HG03139 (cell line): Measurements from ENCODE around the gene PPP4C.
"Not testable (repeated sequence)": the region's sequence is repeated elsewhere in the genome, so short reads cannot be mapped to it uniquely, and the experiment has no call there.

ENCODE experiments used
- ATAC-seq: cut with Tn5 transposase; IDR thresholded peaks from one replicate; pipeline ENCODE4 v1.9.1; 2021; ENCODE audit not compliant: unreplicated experiment

PPP4C gene

DNA sequence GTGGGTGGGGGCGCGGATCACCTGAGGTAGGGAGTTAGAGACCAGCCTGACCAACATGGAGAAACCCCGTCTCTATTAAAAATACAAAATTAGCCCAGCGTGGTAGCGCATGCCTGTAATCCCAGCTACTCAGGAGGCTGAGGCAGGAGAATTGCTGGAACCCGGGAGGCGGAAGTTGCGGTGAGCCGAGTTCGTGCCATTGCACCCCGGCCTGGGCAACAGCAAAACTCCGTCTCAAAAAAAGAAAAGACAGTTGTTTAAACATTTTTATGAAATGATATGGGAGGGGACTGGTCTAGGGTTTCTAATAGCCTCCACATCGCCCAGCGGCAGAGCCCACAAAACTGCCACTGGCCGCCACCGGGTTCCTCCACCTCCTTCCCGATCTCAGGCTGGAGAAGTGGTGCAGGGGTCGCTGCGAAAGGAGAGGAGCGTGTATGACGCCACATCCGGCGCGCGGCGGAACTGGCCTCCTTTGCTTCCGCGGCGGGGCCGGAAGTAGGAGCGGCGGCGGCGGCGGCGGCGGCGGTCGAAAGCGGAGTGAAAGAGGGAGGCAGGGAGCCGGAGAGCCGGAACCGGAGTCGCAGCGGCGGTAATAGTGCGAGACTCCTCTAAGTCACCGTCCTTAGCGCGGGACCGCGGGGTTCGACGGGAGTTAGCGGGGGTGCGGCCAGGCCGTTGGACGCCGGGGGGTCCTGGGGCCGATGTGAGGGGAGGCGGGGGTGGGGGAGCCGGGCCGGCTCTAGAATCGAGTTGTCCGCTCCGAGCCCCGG is at the start of gene PPP4C:
Gene PPP4C, plus strand, starts transcription at position 492 of the 773 bp plus-strand sequence. CDS start 384 bp downstream, outside the sequence.
- peak; percentile 69 for ATAC-seq

GRCh38 chr16:30026449-30026848 is 49.3 kb upstream of the PPP4C start:
- no peak for ATAC-seq

GRCh38 chr16:30027588-30028437 is 48.0 kb upstream of the PPP4C start:
- ATAC-seq, result no peak

- ATAC-seq, result no peak
Observed at GRCh38 chr16:30028438-30029076, 47.2 kb upstream of the PPP4C start.

DNA sequence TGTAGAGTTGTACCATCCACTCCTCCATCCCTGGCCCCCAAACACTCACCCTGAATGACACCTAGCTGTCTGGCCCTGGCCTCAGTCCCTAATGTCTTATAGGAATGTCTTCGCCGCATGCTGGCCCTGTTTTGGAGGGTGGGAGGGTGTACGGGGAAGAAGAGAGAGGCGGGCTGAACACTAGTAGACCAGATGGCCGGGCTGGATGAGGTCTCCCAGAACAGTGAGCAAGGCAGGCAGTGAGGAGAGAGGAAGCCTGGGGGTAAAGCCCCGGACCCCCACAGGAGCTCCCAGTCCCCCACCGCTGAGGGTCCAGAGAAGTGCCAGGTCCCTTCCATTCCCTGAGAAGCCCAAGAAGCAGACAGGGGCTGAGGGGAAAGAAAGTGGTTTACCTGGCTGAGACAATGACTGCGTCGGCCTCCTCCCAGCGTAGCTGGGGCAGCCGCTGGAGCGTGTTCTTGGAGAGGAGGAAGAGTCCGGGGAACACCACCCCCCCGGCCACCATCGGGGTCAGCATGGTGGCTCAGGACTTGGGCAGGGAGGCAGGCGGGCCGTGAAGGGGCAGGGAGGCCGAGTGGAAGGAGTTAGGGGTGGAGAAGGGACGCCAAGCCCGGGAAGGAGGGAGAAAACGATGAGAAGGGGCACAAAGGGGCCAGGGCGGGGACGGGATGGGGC is 45.6 kb upstream of the PPP4C start:
- ATAC-seq, result no peak

GRCh38 chr16:30030841-30031413 is 44.9 kb upstream of the PPP4C start, which contains the start of gene TLCD3B:
Gene TLCD3B (minus strand): TSS chr16:30031271. CDS start chr16:30030527, 744 bp downstream.
- no peak for ATAC-seq

DNA sequence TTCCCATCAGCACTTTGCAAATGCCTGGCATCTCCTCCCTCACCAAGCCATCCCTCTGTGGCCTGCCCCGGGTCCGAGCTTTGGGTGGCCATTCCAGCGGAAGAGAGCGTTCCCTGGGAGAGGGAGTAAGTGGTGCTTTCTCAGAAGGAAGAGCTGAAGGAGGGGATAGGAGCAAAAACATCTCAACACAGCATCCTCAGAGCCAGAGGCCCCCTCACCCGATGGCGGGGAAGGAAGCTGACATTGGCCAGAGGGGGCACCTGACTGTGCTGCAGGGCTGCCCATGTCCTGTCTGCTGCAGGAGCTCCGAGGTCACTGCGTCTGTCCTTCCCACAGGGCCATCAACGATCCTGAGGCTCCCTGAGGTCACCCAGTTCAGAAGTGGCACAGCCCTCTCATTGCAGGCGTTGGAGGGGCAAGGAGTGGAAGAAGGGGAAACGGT is 44.3 kb upstream of the PPP4C start:
- no peak for ATAC-seq

DNA sequence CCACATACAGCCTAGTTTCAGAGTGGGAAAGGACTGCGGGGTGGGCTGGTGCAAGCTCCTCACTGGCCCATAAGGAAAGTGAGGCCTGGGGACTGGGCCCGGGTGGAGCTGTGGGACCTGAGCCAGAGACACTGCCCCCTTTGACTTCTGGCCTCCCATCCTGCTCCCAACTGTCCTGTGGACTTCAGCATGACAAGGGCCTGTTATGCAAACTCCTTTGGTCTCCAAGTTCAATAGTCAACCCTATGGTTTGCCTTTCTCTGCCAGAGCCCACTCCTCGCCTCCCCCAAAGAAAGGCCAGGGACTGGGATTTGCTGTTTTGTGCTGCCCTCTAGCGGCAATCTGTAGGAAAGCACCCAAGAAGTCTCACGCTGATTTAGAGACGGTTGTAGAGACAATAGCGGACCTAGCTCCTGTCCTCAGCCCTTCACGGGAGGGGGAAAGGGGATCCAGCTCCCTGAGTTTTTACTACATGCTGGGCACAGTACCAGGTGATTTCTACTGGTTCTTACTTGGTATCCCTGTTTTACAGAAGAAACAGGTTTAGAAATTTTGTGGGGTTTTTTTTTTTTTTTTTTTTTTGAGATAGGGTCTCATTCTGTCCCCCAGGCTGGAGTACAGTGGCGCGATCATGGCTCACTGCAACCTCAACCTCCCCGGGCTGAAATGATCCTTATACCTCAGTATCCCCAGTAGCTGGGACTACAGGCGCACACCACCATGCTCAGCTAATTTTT is 43.5 kb upstream of the PPP4C start:
- no peak for ATAC-seq

- ATAC-seq, result no peak
Observed at GRCh38 chr16:30033270-30033669, 42.5 kb upstream of the PPP4C start.

- no peak for ATAC-seq
Observed at GRCh38 chr16:30040221-30040620, 35.6 kb upstream of the PPP4C start.

- not testable (repeated sequence) for ATAC-seq
Observed at GRCh38 chr16:30040690-30041089, 35.1 kb upstream of the PPP4C start.

- no peak for ATAC-seq
Observed at GRCh38 chr16:30041841-30042240, 34.0 kb upstream of the PPP4C start.

DNA sequence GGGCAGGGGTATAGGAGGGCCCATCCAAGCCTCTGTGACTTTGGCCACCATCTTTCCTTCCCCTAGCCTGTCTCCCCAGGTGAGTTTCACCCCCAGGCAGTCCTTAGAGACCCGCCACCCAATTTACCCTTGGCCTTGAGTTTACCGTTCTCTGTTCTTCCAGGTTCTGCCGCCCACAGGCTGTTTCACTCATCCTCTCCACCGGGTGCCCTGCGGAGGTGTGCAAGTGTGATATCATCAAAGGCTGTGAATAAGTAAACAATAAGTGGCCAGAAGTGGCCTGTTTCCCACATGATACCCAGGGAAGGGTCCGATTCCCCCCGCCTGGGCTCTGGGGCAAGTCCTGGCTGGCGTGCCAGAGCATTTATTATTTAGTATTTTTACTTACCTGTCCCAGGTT is 29.6 kb upstream of the PPP4C start:
- no peak for ATAC-seq

DNA sequence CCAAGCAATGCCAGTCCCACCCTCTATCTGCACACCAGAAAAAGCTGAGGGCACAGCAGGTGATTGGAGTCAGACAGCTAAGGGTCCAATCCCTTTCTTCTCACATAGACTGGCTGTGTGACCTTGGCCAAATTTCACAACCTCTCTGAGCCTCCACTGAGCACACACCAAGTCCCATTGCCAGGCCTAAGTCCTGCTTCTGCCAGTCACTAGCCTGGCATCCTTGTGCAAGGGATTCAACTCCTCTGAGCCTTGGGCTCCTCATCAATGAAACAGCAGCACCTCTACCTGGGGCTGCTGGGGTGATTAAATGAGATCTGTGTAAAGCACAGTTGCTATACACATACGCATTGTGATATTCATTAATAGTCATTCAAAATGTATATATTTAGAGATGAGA is 29.2 kb upstream of the PPP4C start:
- ATAC-seq, result no peak

GRCh38 chr16:30049871-30050270 is 25.9 kb upstream of the PPP4C start:
- ATAC-seq, result no peak

DNA sequence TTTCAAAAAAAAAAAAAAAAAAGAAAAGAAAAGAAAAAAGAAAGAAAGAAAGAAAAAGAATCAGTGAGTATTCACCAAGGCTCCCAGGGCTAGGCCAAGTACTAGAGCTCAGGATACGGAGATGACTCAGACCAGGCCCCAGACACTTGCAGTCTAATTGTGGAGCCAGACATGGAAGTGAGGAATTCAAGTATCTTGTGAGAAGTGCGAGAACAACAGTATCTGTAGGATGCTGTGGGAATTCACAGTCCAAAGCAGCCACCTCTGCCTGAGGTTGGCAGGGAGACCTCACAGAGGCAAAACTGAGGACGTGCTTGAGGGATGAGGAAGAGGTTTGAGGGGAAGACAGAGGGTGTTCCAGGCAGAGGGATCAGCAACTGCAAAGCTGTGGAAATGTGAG is 24.3 kb upstream of the PPP4C start:
- no peak for ATAC-seq

DNA sequence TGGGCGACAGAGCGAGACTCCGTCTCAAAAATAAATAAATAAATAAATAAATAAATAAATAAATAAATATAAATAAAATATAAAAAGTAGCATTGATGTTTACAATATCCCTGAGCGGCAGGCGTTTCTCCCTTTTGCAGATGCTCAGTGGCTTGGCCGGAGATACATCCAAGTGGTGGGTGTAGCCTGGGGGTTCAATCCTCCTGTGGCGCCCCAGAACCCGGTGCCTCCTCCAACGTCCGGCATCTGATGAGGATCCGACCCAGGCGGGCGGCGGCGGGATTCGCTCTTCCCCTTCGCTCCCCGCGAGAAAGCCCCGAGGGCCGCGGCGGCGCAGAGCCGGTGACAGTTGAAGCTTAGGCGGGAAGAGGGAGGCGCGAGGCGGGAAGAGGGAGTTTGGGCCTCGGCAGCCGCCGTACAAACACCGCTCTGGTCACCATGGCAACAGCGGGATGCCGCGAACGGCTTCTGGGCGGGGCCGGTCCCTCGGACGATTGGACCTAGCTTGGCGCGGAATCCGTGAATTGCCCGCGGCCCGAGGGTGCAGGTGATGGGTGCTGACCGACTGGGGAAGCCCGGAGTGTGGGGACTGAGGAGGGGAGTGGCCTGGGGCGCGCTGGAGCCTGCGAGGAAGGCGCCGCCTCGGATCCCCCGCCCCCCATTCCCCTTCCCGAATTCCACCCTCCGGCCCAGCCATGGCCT is 23.0 kb upstream of the PPP4C start:
- peak; percentile 45 for ATAC-seq

DNA sequence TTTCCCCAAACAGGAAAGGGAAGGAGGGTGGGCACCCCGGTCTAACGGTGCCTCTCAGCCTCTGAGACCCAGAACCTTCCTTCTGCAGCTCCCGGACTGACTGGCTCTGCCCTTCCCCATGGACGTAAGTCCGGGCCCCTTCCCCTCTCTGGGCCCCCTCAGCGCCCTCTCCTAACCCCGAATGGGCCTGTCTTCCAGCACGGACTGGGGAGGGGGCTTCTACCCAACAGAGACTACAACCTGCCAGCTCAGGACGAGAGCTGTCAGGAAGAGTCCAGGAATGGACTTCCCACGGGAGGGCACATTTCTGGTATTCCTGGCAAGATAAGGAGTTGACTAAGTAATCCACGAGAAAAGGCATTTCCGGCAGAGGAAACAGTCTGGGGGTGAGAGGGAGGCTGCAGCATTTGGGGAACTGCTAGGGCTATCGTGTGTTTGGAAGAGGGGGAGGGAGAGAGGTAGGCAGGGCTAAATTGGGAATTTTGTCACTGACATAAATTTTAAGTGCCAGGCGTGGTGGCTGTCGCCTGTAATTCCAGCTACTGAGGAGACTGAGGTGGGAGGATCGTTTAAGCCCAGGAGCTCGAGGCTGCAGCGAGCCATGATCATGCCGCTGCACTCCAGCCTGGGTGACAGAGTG is 22.3 kb upstream of the PPP4C start:
- no peak for ATAC-seq

DNA sequence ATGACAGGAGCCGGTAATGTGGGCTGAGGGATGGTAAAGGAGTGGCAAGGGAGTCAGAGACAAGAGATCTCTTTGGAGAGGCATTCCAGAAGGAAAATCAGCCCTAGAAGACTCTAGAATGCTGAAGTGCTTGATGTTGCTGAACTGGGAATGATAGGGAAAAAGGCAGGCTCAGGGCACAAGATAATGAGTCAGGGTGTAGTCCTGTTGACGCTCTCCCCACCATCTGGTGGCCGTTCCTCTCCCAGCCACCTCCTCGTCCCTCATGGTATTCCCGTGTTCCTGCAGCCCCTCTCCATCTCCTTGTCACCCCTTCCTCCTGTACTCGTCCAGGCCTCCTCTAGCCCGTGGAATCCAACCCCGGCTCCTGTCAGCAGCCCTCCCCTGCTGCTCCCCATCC is 21.3 kb upstream of the PPP4C start:
- no peak for ATAC-seq
